ENCODE results near the gene ADNP. TPM values are rescaled to one million over a fixed set of nuclear protein-coding genes. Genes with fewer than 3 reads are reported as not detected.

Gene ADNP
- total and polyA plus RNA-seq, 10 of the 15 experiments (the other 5 are each of a cell fraction or from before 2014, with no cell fraction given), result 23.0 to 74.4 (median 34.9) TPM

GRCh38 chr20:50866036-50866685 lies 65.1 kb downstream of the ADNP start:
- POLR2A ChIA-PET, result no interaction called here
- DNase-seq (ENCODE audit: low read depth, low spot score) (no peak), ATAC-seq (no peak), FAIRE-seq (no peak)
- Histone ChIP-seq H3K36me3 (ENCODE audit: control insufficient read depth in 2 of 2, insufficient read depth in 2 of 2, low read length in 1 of 2) (peaks cover 0 to 2% of the 10 kb centered on the region in 2 experiments; a peak in 1 of 4 replicates), H3K9me3 (replicated peaks; ENCODE audit: control insufficient read depth, insufficient read depth, low read length) (no peaks in the 10 kb centered on the region), H3K27me3 (replicated peaks in 1 of 2; ENCODE audit: control insufficient read depth in 2 of 2, insufficient read depth in 2 of 2, low read length in 1 of 2) (no peaks in the 10 kb centered on the region), H3K4me2 (ENCODE audit: control insufficient read depth, insufficient read depth) (no peak overlapping the region), H4K20me1 (ENCODE audit: control insufficient read depth, insufficient read depth) (no peaks in the 10 kb centered on the region), H3K9ac (ENCODE audit: control insufficient read depth, insufficient read depth, low read length) (no peak overlapping the region), H3K27ac (ENCODE audit: control insufficient read depth, insufficient read depth) (no peak overlapping the region), H3K79me2 (ENCODE audit: control insufficient read depth, insufficient read depth, low read length) (no peaks in the 10 kb centered on the region; the same call in 1 of the 2 replicates), H3K4me3 (no peak overlapping the region), H3K4me1 (ENCODE audit: control insufficient read depth, insufficient read depth, low read length) (no peaks in the 10 kb centered on the region), H2AFZ (ENCODE audit: control insufficient read depth, low read depth, low read length) (no peak overlapping the region)
- CTCF ChIA-PET, result no interaction called here
- in situ Hi-C loops (cut with MboI) (no loop called here), intact Hi-C loops (cut with micrococcal nuclease; ENCODE audit: unreplicated experiment) (no loop called here)
- RAD21 ChIA-PET (ENCODE audit: unreplicated experiment), result no interaction called here
- TF ChIP-seq, protein P1, sequence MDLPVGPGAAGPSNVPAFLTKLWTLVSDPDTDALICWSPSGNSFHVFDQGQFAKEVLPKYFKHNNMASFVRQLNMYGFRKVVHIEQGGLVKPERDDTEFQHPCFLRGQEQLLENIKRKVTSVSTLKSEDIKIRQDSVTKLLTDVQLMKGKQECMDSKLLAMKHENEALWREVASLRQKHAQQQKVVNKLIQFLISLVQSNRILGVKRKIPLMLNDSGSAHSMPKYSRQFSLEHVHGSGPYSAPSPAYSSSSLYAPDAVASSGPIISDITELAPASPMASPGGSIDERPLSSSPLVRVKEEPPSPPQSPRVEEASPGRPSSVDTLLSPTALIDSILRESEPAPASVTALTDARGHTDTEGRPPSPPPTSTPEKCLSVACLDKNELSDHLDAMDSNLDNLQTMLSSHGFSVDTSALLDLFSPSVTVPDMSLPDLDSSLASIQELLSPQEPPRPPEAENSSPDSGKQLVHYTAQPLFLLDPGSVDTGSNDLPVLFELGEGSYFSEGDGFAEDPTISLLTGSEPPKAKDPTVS (IDR thresholded peaks at IDR 0.05; ENCODE audit: low read depth, low read length), result no peak
- TF ChIP-seq SRF (IDR thresholded peaks at IDR 0.05; ENCODE audit: low read depth in 2 of 2, low read length in 2 of 2) (no peak), CHD4 (IDR thresholded peaks at IDR 0.05) (no peak), BCL11A (IDR thresholded peaks at IDR 0.05; ENCODE audit: low read depth, low read length) (no peak), NFYA (IDR thresholded peaks at IDR 0.05; ENCODE audit: borderline replicate concordance, low read depth, low read length) (no peak), CBX3 (IDR thresholded peaks at IDR 0.05; ENCODE audit: borderline replicate concordance, low read depth) (no peak), TCF12 (IDR thresholded peaks at IDR 0.05; ENCODE audit: low read depth, low read length) (no peak), ZNF24 (IDR thresholded peaks at IDR 0.05) (no peak)
- TF ChIP-seq, protein P2, sequence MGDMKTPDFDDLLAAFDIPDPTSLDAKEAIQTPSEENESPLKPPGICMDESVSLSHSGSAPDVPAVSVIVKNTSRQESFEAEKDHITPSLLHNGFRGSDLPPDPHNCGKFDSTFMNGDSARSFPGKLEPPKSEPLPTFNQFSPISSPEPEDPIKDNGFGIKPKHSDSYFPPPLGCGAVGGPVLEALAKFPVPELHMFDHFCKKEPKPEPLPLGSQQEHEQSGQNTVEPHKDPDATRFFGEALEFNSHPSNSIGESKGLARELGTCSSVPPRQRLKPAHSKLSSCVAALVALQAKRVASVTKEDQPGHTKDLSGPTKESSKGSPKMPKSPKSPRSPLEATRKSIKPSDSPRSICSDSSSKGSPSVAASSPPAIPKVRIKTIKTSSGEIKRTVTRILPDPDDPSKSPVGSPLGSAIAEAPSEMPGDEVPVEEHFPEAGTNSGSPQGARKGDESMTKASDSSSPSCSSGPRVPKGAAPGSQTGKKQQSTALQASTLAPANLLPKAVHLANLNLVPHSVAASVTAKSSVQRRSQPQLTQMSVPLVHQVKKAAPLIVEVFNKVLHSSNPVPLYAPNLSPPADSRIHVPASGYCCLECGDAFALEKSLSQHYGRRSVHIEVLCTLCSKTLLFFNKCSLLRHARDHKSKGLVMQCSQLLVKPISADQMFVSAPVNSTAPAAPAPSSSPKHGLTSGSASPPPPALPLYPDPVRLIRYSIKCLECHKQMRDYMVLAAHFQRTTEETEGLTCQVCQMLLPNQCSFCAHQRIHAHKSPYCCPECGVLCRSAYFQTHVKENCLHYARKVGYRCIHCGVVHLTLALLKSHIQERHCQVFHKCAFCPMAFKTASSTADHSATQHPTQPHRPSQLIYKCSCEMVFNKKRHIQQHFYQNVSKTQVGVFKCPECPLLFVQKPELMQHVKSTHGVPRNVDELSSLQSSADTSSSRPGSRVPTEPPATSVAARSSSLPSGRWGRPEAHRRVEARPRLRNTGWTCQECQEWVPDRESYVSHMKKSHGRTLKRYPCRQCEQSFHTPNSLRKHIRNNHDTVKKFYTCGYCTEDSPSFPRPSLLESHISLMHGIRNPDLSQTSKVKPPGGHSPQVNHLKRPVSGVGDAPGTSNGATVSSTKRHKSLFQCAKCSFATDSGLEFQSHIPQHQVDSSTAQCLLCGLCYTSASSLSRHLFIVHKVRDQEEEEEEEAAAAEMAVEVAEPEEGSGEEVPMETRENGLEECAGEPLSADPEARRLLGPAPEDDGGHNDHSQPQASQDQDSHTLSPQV (IDR thresholded peaks at IDR 0.05), result no peak
- 91% methylated on average over 12 of the region's 12 CpGs for WGBS (ENCODE audit: insufficient coverage, insufficient replicate concordance, low lambda C conversion rate, missing lambda C conversion rate)
- BruUV-seq (replicated peaks), result no TSS peak
- SMC1A ChIA-PET (ENCODE audit: uncharacterized antibody, unreplicated experiment), result interaction anchor here (0.6 kb wide), 1 partner anchor 55 kb away, joined by 3 read pairs; no protein-coding TSS in a partner anchor

Measured in GM12878 (cell line).